ENCODE measurements around the gene HOXD10.

DNA sequence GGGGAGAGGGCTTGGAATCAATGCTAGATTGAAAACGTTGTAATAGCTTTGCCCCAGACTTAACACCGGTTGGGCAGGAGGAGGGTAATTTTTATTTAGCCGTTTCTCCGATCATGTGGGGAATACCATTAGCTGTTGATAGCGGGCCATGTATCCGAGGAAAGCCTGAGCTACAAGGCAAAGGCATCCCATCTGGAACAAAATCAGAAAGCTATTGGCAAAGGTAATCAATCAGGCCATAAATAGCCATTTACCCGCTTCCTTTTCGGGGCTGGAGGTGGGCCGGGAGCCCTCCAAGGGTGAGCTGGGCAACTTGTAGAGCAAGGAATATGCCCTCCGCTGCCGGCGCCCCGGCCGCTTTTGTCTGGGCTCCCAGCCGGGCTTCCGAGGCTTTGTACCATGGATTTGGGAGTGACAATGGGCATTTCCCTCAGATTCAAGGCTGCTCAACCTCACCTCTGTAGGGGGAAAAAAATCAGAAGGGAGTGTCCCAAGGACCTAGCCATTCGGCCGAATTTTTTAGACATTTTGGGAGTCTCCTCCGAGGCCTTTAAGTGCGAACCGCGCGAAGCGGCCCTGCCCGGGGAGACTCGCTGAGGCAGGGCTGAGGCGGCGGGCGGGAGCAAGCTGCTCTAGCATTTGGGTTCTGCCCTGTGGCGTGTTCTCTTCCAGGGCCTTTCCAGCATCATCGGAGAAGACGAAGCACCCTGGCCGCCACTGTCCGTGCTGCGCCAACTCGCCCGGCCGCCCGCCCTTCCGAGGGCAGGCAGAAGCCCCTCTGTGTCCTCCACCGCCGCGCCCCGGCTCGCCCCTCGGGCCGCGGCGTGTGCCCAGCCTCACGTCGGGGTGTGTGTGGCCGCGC lies 4.8 kb downstream of the HOXD10 start:
- TF ChIP-seq CTCF (conservative IDR thresholded peaks at IDR 0.05; ENCODE audit: low read depth in 2 of 2): no peak; a peak in 1 of 4 replicates
- TF ChIP-seq NANOG (IDR thresholded peaks at IDR 0.05; ENCODE audit: borderline replicate concordance): no peak
- peak; percentile 90 for TF ChIP-seq EZH2 (IDR thresholded peaks at IDR 0.05; ENCODE audit: low read depth, unreplicated experiment)

Measured in GM23338 (cell line).